Caco-2 (cell line): Measurements from ENCODE around the gene GTF3C5. TPM values are rescaled to one million over a fixed set of nuclear protein-coding genes. Genes with fewer than 3 reads are reported as not detected.

Experiments
- BruUV-seq: library from RNA; stranded (reverse); fragments of 400-500 nt; replicated peaks from 2 replicates; lab custom pipeline; 2021; lab: Mats Ljungman, UMichigan
- CTCF ChIA-PET: fragments of 300-600 bp; sonication (Branson Sonifier 250); formaldehyde crosslinking; loops from one replicate; lab custom pipeline; 2022; ENCODE audit warnings: antibody characterized with exemption; lab: Charles Lee
- POLR2A ChIA-PET: fragments of 300-600 bp; sonication (Branson Sonifier 250); formaldehyde crosslinking; loops from one replicate; lab custom pipeline; 2022; ENCODE audit warnings: antibody characterized with exemption; lab: Charles Lee
- DNase-seq, 2 experiments: peaks; one replicate each; pipeline versions ENCODE4 v3.0.0 to v3.0.0-alpha.2; 2020 to 2022
- H3K27me3 ChIP-seq: replicated peaks from 2 replicates; pipeline ENCODE4 v1.6.0; 2011; ENCODE audit warnings: low read length; ENCODE audit not compliant: control insufficient read depth, insufficient read depth
- H3K36me3 ChIP-seq: 2 replicates; pipeline ENCODE4 v1.5.1; 2011; ENCODE audit warnings: low read length; ENCODE audit not compliant: control insufficient read depth, insufficient read depth
- H3K4me1 ChIP-seq: fragments of 250-450 bp; sonication (Bioruptor Pico); 2 replicates; pipeline ENCODE4 v1.5.1; 2020; ENCODE audit warnings: mild to moderate bottlenecking
- H3K4me3 ChIP-seq: 2 replicates; pipeline ENCODE4 v1.5.1; 2011; ENCODE audit warnings: low read depth, mild to moderate bottlenecking, control low read depth, low read length
- H3K9me3 ChIP-seq: fragments of 250-450 bp; sonication (Bioruptor Pico); 2 replicates; pipeline ENCODE4 v1.5.1; 2020; ENCODE audit warnings: mild to moderate bottlenecking, moderate library complexity
- H3K27ac Mint-ChIP-seq: one replicate; pipeline ENCODE4 v1.8.0; 2022; ENCODE audit warnings: mixed read lengths; ENCODE audit not compliant: unreplicated experiment
- H3K27me3 Mint-ChIP-seq: one replicate; pipeline ENCODE4 v1.8.0; 2022; ENCODE audit warnings: mixed read lengths; ENCODE audit not compliant: insufficient read depth, unreplicated experiment
- H3K36me3 Mint-ChIP-seq: one replicate; pipeline ENCODE4 v1.8.0; 2022; ENCODE audit warnings: mild to moderate bottlenecking, mixed read lengths; ENCODE audit not compliant: insufficient read depth, unreplicated experiment
- H3K4me1 Mint-ChIP-seq: one replicate; pipeline ENCODE4 v1.8.0; 2022; ENCODE audit warnings: low read depth, mixed read lengths; ENCODE audit not compliant: unreplicated experiment
- H3K4me3 Mint-ChIP-seq: one replicate; pipeline ENCODE4 v1.8.0; 2022; ENCODE audit warnings: mild to moderate bottlenecking, moderate library complexity, mixed read lengths; ENCODE audit not compliant: unreplicated experiment
- H3K9me3 Mint-ChIP-seq: one replicate; pipeline ENCODE4 v1.8.0; 2022; ENCODE audit warnings: mixed read lengths; ENCODE audit not compliant: unreplicated experiment
- intact Hi-C: fragments of 100-400 bp; cut with micrococcal nuclease; formaldehyde crosslinking; loops from one replicate; pipeline ENCODE4 v1.10.0; 2022; ENCODE audit not compliant: unreplicated experiment
- total RNA-seq: library from RNA; stranded (reverse); gene quantifications from 2 replicates; pipeline ENCODE4 v1.2.3, GENCODE V29; 2022
- TF ChIP-seq, protein P1 (sequence below), 2 experiments: fragments of 200-600 bp in 1 of 2; IDR thresholded peaks; 1 replicate in 1 of 2; 2 replicates in 1 of 2; pipeline versions ENCODE4 v1.5.1 to v1.8.0; 2011 to 2022; ENCODE audit warnings: antibody characterized with exemption in 1 of 2, control low read depth in 1 of 2, inconsistent platforms in 1 of 2, low read depth in 1 of 2, low read length in 1 of 2, mild to moderate bottlenecking in 1 of 2, moderate library complexity in 1 of 2; ENCODE audit not compliant: insufficient read depth in 1 of 2, severe bottlenecking in 1 of 2, unreplicated experiment in 1 of 2

The GTF3C5 gene
- total RNA-seq, 1 experiment from 2014 or later: 73.1 TPM

DNA sequence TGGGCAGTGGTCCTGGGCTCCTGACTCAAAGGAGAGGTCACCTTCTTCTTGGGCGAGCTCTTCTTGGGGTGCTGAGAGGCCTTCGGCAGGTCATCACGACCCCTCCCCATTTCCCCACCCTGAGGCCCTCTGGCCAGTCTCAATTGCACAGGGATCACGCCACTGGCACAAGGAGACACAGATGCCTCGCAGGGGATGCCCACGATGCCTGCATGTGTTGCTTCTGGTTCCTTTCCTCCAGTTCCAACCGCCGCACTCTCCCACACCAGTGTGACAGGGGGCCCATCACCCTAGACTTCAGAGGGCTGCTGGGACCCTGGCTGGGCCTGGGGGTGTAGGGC, 32.3 kb downstream of the GTF3C5 start:
- H3K36me3 ChIP-seq: 0 out of 2 replicates have a peak, but pooled peaks cover under 1% of the 10 kb centered on the region
- H3K9me3 ChIP-seq: no peaks in the 10 kb centered on the region
- no peak overlapping the region for H3K4me3 Mint-ChIP-seq
- no peaks in the 10 kb centered on the region for H3K9me3 Mint-ChIP-seq
- H3K27me3 Mint-ChIP-seq: no peaks in the 10 kb centered on the region
- CTCF ChIA-PET: no interaction called here
- no peak for DNase-seq
- peaks cover 29% of the 10 kb centered on the region for H3K36me3 Mint-ChIP-seq
- TF ChIP-seq, protein P1, sequence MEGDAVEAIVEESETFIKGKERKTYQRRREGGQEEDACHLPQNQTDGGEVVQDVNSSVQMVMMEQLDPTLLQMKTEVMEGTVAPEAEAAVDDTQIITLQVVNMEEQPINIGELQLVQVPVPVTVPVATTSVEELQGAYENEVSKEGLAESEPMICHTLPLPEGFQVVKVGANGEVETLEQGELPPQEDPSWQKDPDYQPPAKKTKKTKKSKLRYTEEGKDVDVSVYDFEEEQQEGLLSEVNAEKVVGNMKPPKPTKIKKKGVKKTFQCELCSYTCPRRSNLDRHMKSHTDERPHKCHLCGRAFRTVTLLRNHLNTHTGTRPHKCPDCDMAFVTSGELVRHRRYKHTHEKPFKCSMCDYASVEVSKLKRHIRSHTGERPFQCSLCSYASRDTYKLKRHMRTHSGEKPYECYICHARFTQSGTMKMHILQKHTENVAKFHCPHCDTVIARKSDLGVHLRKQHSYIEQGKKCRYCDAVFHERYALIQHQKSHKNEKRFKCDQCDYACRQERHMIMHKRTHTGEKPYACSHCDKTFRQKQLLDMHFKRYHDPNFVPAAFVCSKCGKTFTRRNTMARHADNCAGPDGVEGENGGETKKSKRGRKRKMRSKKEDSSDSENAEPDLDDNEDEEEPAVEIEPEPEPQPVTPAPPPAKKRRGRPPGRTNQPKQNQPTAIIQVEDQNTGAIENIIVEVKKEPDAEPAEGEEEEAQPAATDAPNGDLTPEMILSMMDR (IDR thresholded peaks at IDR 0.05; ENCODE audit: insufficient read depth in 1 of 2, low read depth in 1 of 2, low read length in 1 of 2, severe bottlenecking in 1 of 2, unreplicated experiment in 1 of 2): no peak
- intact Hi-C loops: no loop called here
- H3K27me3 ChIP-seq: no peaks in the 10 kb centered on the region
- H3K4me1 ChIP-seq: peaks cover 9% of the 10 kb centered on the region; the same call in 1 of the 2 replicates
- peaks cover 7% of the 10 kb centered on the region for H3K4me1 Mint-ChIP-seq
- no peak overlapping the region for H3K4me3 ChIP-seq
- POLR2A ChIA-PET: no interaction called here
- BruUV-seq: no TSS peak
- no peak overlapping the region for H3K27ac Mint-ChIP-seq

DNA sequence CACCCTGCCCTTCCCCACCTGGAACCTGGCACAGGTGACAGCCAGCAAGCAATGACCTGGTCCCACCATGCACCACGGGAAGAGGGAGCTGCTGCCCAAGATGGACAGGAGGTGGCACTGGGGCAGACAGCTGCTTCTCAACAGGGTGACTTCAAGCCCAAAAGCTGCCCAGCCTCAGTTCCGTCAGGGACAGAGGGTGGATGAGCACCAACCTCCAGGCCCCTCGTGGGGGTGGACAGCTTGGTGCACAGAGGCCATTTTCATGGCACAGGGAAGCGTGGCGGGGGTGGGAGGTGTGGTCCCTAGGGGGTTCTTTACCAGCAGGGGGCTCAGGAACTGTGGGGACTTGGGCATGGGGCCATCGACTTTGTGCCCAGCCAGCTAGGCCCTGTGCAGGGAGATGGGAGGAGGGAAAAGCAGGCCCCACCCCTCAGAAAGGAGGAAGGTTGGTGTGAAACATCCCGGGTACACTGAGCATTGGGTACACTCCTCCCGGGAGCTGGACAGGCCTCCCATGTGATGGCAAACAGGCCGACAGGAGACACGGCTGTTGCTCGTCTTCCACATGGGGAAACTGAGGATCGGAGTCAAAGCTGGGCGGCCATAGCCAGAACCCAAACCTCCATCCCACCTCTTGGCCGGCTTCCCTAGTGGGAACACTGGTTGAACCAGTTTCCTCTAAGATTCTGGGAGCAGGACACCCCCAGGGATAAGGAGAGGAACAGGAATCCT, 32.9 kb downstream of the GTF3C5 start:
- H3K36me3 Mint-ChIP-seq: peaks cover 23% of the 10 kb centered on the region
- no peaks in the 10 kb centered on the region for H3K9me3 ChIP-seq
- no peak overlapping the region for H3K4me3 Mint-ChIP-seq
- H3K27me3 Mint-ChIP-seq: no peaks in the 10 kb centered on the region
- CTCF ChIA-PET: no interaction called here
- DNase-seq: no peak
- no TSS peak for BruUV-seq
- POLR2A ChIA-PET: no interaction called here
- peaks cover 9% of the 10 kb centered on the region; the same call in 1 of the 2 replicates for H3K4me1 ChIP-seq
- no peaks in the 10 kb centered on the region for H3K27me3 ChIP-seq
- intact Hi-C loops: no loop called here
- TF ChIP-seq, protein P1 (IDR thresholded peaks at IDR 0.05; ENCODE audit: insufficient read depth in 1 of 2, low read depth in 1 of 2, low read length in 1 of 2, severe bottlenecking in 1 of 2, unreplicated experiment in 1 of 2): no peak
- no peaks in the 10 kb centered on the region for H3K36me3 ChIP-seq
- no peaks in the 10 kb centered on the region for H3K9me3 Mint-ChIP-seq
- H3K27ac Mint-ChIP-seq: no peak overlapping the region
- H3K4me3 ChIP-seq: no peak overlapping the region
- peaks cover 7% of the 10 kb centered on the region for H3K4me1 Mint-ChIP-seq

DNA sequence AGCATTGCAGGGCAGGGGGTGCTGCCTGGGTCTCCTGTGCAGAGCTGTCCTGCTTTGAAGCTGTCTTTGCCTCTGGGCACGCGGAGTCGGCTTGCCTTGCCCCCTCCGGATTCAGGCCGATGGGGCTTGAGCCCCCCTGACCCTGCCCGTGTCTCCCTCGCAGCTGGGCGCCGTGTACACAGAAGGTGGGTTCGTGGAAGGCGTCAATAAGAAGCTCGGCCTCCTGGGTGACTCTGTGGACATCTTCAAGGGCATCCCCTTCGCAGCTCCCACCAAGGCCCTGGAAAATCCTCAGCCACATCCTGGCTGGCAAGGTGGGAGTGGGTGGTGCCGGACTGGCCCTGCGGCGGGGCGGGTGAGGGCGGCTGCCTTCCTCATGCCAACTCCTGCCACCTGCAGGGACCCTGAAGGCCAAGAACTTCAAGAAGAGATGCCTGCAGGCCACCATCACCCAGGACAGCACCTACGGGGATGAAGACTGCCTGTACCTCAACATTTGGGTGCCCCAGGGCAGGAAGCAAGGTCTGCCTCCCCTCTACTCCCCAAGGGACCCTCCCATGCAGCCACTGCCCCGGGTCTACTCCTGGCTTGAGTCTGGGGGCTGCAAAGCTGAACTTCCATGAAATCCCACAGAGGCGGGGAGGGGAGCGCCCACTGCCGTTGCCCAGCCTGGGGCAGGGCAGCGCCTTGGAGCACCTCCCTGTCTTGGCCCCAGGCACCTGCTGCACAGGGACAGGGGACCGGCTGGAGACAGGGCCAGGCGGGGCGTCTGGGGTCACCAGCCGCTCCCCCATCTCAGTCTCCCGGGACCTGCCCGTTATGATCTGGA, 33.7 kb downstream of the GTF3C5 start:
- no peak for DNase-seq
- Mint-ChIP-seq H3K27ac (no peak overlapping the region), H3K36me3 (peaks cover 21% of the 10 kb centered on the region), H3K9me3 (no peaks in the 10 kb centered on the region), H3K4me1 (peaks cover 7% of the 10 kb centered on the region), H3K4me3 (no peak overlapping the region), H3K27me3 (no peaks in the 10 kb centered on the region)
- intact Hi-C loops: no loop called here
- Histone ChIP-seq H3K4me3 (no peak overlapping the region), H3K36me3 (no peaks in the 10 kb centered on the region), H3K4me1 (peaks cover 9% of the 10 kb centered on the region; the same call in 1 of the 2 replicates), H3K27me3 (no peaks in the 10 kb centered on the region), H3K9me3 (no peaks in the 10 kb centered on the region)
- POLR2A ChIA-PET: no interaction called here
- BruUV-seq: no TSS peak
- TF ChIP-seq, protein P1 (IDR thresholded peaks at IDR 0.05; ENCODE audit: insufficient read depth in 1 of 2, low read depth in 1 of 2, low read length in 1 of 2, severe bottlenecking in 1 of 2, unreplicated experiment in 1 of 2): no peak
- CTCF ChIA-PET: no interaction called here
